Osteoblast (primary cell): ENCODE data around the gene PLEKHO2. TPM values are rescaled to one million over a fixed set of nuclear protein-coding genes. Genes with fewer than 3 reads are reported as not detected.

ENCODE experiments used
- DNase-seq: peaks from one replicate; pipeline ENCODE4 v3.0.0; 2011; ENCODE audit warnings: low spot score, mixed read lengths; ENCODE audit not compliant: insufficient read length; ENCODE audit errors: missing footprints
- H2AFZ ChIP-seq: 2 replicates; pipeline ENCODE4 v1.6.0; 2011; ENCODE audit warnings: mild to moderate bottlenecking, low read length
- H3K27ac ChIP-seq: 2 replicates; pipeline ENCODE4 v1.5.1; 2011; ENCODE audit warnings: mild to moderate bottlenecking, low read depth, low read length, moderate library complexity
- H3K27me3 ChIP-seq: 2 replicates; pipeline ENCODE4 v1.6.0; 2012; ENCODE audit warnings: mild to moderate bottlenecking, control low read depth, inconsistent platforms, low read length, moderate library complexity; ENCODE audit not compliant: insufficient read depth
- H3K36me3 ChIP-seq: 2 replicates; pipeline ENCODE4 v1.5.1; 2011; ENCODE audit warnings: mild to moderate bottlenecking, low read length, control low read depth, moderate library complexity; ENCODE audit not compliant: insufficient read depth
- H3K4me1 ChIP-seq: 2 replicates; pipeline ENCODE4 v1.5.1; 2011; ENCODE audit warnings: mild to moderate bottlenecking, low read length, control low read depth, moderate library complexity; ENCODE audit not compliant: insufficient read depth
- H3K4me2 ChIP-seq: 2 replicates; pipeline ENCODE4 v1.6.0; 2011; ENCODE audit warnings: mild to moderate bottlenecking, low read length; ENCODE audit not compliant: insufficient read depth
- H3K4me3 ChIP-seq: fragments of 200-600 bp; sonication (generic); 3 replicates; pipeline ENCODE4 v1.5.1; 2012; ENCODE audit warnings: mild to moderate bottlenecking, low read length, inconsistent platforms; ENCODE audit not compliant: insufficient read depth
- H3K79me2 ChIP-seq: 2 replicates; pipeline ENCODE4 v1.6.0; 2012; ENCODE audit warnings: mild to moderate bottlenecking, low read length, control low read depth, inconsistent platforms; ENCODE audit not compliant: insufficient read depth
- H3K9me3 ChIP-seq: 2 replicates; pipeline ENCODE4 v1.5.1; 2011; ENCODE audit warnings: low read depth, low read length, control low read depth
- H4K20me1 ChIP-seq: 2 replicates; pipeline ENCODE4 v1.6.0; 2012; ENCODE audit warnings: mild to moderate bottlenecking, low read length, control low read depth; ENCODE audit not compliant: insufficient read depth
- total RNA-seq: library from RNA; depleted of rRNA; stranded (reverse); fragments of >200 nt; gene quantifications from 2 replicates; pipeline ENCODE4 v1.2.3, GENCODE V29; 2012
- TF ChIP-seq, protein P1 (sequence below): IDR thresholded peaks from 2 replicates; pipeline ENCODE4 v1.5.1; 2011; ENCODE audit warnings: mild to moderate bottlenecking, low read depth, low read length, moderate library complexity; ENCODE audit errors: extremely low read depth

Gene PLEKHO2
- total RNA-seq, 1 donor: 41.6 TPM

DNA sequence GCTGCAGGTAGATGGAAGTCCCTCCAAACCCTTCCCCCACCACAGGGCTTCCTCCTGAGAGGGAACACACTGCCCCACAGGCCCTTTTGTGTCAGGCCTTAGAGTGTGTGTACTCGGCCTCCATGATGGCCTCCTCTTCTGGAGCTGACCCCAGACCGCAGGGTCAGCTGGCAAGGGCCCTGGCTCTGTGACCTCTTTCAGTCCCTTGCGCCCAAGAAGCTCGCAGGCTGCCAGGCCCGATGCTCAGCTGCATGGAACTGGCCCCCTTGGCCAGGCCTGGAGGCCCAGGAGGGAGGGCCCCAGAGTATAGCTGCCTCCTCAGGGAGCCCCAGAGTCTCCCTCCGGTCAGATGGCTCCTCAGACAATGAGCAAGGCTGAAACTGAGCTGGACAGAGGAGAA lies 46.6 kb downstream of the PLEKHO2 start:
- Histone ChIP-seq H3K79me2 (no peaks in the 10 kb centered on the region), H3K4me3 (no peak overlapping the region), H3K36me3 (no peaks in the 10 kb centered on the region), H3K27ac (no peak overlapping the region), H3K4me2 (no peak overlapping the region), H3K9me3 (no peaks in the 10 kb centered on the region), H2AFZ (no peak overlapping the region), H3K4me1 (peaks cover 13% of the 10 kb centered on the region), H3K27me3 (no peaks in the 10 kb centered on the region), H4K20me1 (no peaks in the 10 kb centered on the region)
- TF ChIP-seq, protein P1, sequence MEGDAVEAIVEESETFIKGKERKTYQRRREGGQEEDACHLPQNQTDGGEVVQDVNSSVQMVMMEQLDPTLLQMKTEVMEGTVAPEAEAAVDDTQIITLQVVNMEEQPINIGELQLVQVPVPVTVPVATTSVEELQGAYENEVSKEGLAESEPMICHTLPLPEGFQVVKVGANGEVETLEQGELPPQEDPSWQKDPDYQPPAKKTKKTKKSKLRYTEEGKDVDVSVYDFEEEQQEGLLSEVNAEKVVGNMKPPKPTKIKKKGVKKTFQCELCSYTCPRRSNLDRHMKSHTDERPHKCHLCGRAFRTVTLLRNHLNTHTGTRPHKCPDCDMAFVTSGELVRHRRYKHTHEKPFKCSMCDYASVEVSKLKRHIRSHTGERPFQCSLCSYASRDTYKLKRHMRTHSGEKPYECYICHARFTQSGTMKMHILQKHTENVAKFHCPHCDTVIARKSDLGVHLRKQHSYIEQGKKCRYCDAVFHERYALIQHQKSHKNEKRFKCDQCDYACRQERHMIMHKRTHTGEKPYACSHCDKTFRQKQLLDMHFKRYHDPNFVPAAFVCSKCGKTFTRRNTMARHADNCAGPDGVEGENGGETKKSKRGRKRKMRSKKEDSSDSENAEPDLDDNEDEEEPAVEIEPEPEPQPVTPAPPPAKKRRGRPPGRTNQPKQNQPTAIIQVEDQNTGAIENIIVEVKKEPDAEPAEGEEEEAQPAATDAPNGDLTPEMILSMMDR: no peak
- no peak for DNase-seq

DNA sequence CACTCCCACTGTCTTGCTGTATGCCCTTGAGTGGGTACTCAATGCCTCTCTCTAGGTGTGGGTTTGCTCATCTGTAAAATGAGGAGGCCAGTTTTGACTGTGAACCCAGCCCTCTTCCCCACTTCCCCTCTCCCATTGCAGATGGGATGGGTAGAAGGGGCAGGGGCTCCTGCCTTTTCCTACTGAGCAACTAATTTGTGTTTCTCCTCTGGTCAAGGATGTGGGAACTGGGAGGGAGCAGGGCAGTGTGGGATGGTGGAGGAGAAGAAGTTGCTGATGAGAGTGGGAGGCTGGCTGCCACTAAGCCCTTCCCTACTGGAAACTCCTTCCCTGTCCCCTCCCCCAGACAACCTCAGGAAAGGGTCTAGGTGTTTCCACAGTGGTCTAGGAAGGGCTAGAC lies 49.8 kb downstream of the PLEKHO2 start:
- DNase-seq: no peak
- Histone ChIP-seq H3K4me2 (no peak overlapping the region), H3K4me1 (peaks cover 27% of the 10 kb centered on the region), H3K9me3 (no peaks in the 10 kb centered on the region), H3K27me3 (no peaks in the 10 kb centered on the region), H2AFZ (no peak overlapping the region), H3K79me2 (no peaks in the 10 kb centered on the region), H3K27ac (no peak overlapping the region), H3K4me3 (no peak overlapping the region), H4K20me1 (no peaks in the 10 kb centered on the region), H3K36me3 (no peaks in the 10 kb centered on the region)
- TF ChIP-seq, protein P1: no peak

DNA sequence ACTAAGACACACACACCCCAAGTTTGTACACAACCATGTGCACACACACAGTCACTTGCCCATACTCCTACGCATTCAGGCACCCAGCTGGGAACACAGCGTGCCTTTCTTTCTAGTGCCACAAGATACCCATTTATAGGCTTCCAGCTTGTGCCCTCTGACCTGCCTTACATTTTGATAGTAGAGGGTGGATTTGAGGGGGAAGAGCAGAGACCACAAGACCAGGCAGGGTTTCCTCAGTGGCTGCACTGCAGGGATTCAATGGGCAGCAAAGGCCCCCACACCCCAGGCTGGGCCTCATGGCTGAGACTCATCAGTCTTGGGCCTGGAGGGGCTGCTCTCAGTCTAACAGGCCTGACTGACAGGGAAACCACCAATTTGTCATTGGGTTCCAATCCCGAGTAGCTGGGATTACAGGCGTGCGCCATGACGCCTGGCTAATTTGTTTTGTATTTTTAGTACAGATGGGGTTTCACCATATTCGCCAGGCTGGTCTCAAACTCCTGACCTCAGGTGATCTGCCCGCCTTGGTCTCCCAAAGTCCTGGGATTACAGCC lies 51.2 kb downstream of the PLEKHO2 start:
- H3K4me3 ChIP-seq: no peak overlapping the region
- H3K9me3 ChIP-seq: no peaks in the 10 kb centered on the region
- H3K4me2 ChIP-seq: no peak overlapping the region
- no peaks in the 10 kb centered on the region for H3K36me3 ChIP-seq
- no peak for DNase-seq
- H2AFZ ChIP-seq: no peak overlapping the region
- H4K20me1 ChIP-seq: no peaks in the 10 kb centered on the region
- H3K27me3 ChIP-seq: no peaks in the 10 kb centered on the region
- H3K27ac ChIP-seq: no peak overlapping the region
- TF ChIP-seq, protein P1: no peak
- H3K79me2 ChIP-seq: no peaks in the 10 kb centered on the region
- H3K4me1 ChIP-seq: peaks cover 40% of the 10 kb centered on the region

DNA sequence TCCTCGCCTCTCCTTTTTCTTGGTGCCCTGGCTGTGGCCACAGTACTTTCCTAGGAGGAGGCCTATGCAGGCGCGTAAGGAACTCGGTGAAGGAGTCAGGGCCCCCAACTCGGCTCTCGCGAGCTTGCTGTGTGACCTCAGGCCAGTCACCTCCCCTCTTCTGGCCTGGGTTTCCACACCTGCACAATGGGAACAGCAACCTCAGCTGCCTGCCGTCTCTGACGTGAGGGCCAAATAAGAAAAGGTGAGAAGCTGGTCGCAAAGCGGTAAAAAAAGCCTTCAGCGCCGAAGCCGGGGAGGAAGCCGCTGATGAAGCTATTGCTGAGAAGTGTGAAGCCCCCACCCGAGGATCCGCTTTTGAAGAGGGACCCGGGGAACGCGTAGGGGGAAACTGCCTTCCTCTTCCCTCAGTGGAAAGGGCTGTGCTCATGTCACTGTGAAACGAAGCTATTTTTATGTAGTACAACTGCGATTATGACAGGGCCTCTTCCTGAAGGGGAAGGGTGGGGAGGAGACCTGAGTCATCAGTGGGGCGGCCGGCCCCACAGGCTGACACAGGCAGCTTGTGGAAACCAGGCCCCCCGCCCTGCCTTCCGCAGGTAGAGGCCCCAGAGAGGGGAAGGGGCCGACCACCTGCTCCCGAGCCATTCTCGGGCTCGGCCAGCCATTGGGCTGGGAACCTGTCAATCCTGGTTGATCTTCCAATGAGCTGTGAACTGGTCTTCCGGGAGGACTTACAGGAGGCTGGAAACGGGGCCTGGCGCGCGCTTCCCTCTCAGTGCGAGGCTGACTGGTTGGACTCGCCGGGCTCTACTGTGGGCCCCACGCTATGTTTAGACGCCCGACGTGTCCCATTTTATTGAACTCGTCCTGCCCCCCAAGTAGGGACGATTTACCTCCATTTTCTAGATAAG lies 52.0 kb downstream of the PLEKHO2 start:
- Histone ChIP-seq H3K36me3 (no peaks in the 10 kb centered on the region), H3K9me3 (no peaks in the 10 kb centered on the region), H3K27me3 (no peaks in the 10 kb centered on the region), H3K4me3 (peak overlapping the region; percentile 59), H4K20me1 (no peaks in the 10 kb centered on the region), H3K4me2 (peak overlapping the region; percentile 63), H3K27ac (peak overlapping the region; percentile 68), H3K4me1 (peaks cover 44% of the 10 kb centered on the region), H3K79me2 (no peaks in the 10 kb centered on the region), H2AFZ (peak overlapping the region; percentile 68)
- peak; percentile 95 for DNase-seq
- TF ChIP-seq, protein P1: no peak
